Trophoblast cell (in vitro differentiated cells and primary cell): Measurements from ENCODE around the gene FN3KRP.

Experiments used
- DNase-seq, 2 donors: peaks; one replicate each; pipeline ENCODE4 v3.0.0-alpha.2; 2016
- H2AFZ ChIP-seq: 2 replicates; pipeline ENCODE4 v1.6.1; 2013; ENCODE audit warnings: low read length, moderate library complexity, mild to moderate bottlenecking; ENCODE audit not compliant: insufficient read depth, poor library complexity
- H2AK5ac ChIP-seq: 2 replicates; pipeline ENCODE4 v1.6.1; 2013; ENCODE audit warnings: mild to moderate bottlenecking, low read length
- H2BK120ac ChIP-seq: 2 replicates; pipeline ENCODE4 v1.6.1; 2013; ENCODE audit warnings: low read length, mild to moderate bottlenecking, moderate library complexity; ENCODE audit not compliant: insufficient read depth, poor library complexity
- H2BK12ac ChIP-seq: 2 replicates; pipeline ENCODE4 v1.6.1; 2013; ENCODE audit warnings: mild to moderate bottlenecking, low read length, moderate library complexity
- H2BK5ac ChIP-seq: 2 replicates; pipeline ENCODE4 v1.6.1; 2013; ENCODE audit warnings: low read length, low read depth, moderate library complexity, mild to moderate bottlenecking; ENCODE audit not compliant: poor library complexity
- H3K14ac ChIP-seq: 2 replicates; pipeline ENCODE4 v1.6.1; 2013; ENCODE audit warnings: mild to moderate bottlenecking, low read length
- H3K18ac ChIP-seq: 2 replicates; pipeline ENCODE4 v1.6.1; 2013; ENCODE audit warnings: mild to moderate bottlenecking, low read length
- H3K23ac ChIP-seq: 2 replicates; pipeline ENCODE4 v1.6.1; 2013; ENCODE audit warnings: low read length
- H3K27ac ChIP-seq: 2 replicates; pipeline ENCODE4 v1.5.1; 2013; ENCODE audit warnings: low read depth, mild to moderate bottlenecking, inconsistent platforms, low read length, moderate library complexity
- H3K27me3 ChIP-seq: 2 replicates; pipeline ENCODE4 v1.6.1; 2013; ENCODE audit warnings: inconsistent platforms, mild to moderate bottlenecking, low read length, moderate library complexity; ENCODE audit not compliant: insufficient read depth
- H3K36me3 ChIP-seq, 2 experiments: 1 replicate in 1 of 2; 2 replicates in 1 of 2; pipeline ENCODE4 v1.6.1; 2013; ENCODE audit warnings: low read length in 2 of 2, mild to moderate bottlenecking in 2 of 2, moderate library complexity in 1 of 2; ENCODE audit not compliant: insufficient read depth in 2 of 2, control insufficient read depth in 1 of 2
- H3K4ac ChIP-seq: 2 replicates; pipeline ENCODE4 v1.6.1; 2013; ENCODE audit warnings: low read depth, mild to moderate bottlenecking, low read length, moderate library complexity
- H3K4me1 ChIP-seq, 2 experiments: 1 replicate in 1 of 2; 2 replicates in 1 of 2; pipeline ENCODE4 v1.6.1; 2013; ENCODE audit warnings: low read length in 2 of 2, mild to moderate bottlenecking in 2 of 2, moderate library complexity in 1 of 2; ENCODE audit not compliant: insufficient read depth in 2 of 2, control insufficient read depth in 1 of 2
- H3K4me2 ChIP-seq: 2 replicates; pipeline ENCODE4 v1.6.1; 2013; ENCODE audit warnings: inconsistent platforms, mild to moderate bottlenecking, low read length, moderate library complexity
- H3K4me3 ChIP-seq: 2 replicates; pipeline ENCODE4 v1.5.1; 2013; ENCODE audit warnings: mild to moderate bottlenecking, low read depth, low read length, inconsistent platforms
- H3K79me1 ChIP-seq: one replicate; pipeline ENCODE4 v1.6.1; 2013; ENCODE audit warnings: low read length
- H3K79me2 ChIP-seq: 2 replicates; pipeline ENCODE4 v1.6.1; 2013; ENCODE audit warnings: low read length, mild to moderate bottlenecking; ENCODE audit not compliant: control insufficient read depth, insufficient read depth, poor library complexity
- H3K9ac ChIP-seq: 2 replicates; pipeline ENCODE4 v1.6.1; 2013; ENCODE audit warnings: mild to moderate bottlenecking, low read length
- H3K9me3 ChIP-seq: 2 replicates; pipeline ENCODE4 v1.6.1; 2013; ENCODE audit warnings: low read depth, mild to moderate bottlenecking, control low read depth, inconsistent platforms, low read length; ENCODE audit not compliant: insufficient read depth
- H4K12ac ChIP-seq: 2 replicates; pipeline ENCODE4 v1.6.1; 2013; ENCODE audit warnings: low read depth, mild to moderate bottlenecking, low read length, moderate library complexity
- H4K8ac ChIP-seq: 2 replicates; pipeline ENCODE4 v1.6.1; 2013; ENCODE audit warnings: low read depth, mild to moderate bottlenecking, low read length, moderate library complexity
- H4K91ac ChIP-seq: one replicate; pipeline ENCODE4 v1.6.1; 2013; ENCODE audit warnings: low read depth, mild to moderate bottlenecking, low read length, moderate library complexity
- WGBS: extraction: QIAGEN DNeasy Blood & Tissue Kit; methylation state at CpG from one replicate; pipeline ENCODE4 v1.1.7; 2013; ENCODE audit warnings: missing lambda C conversion rate; ENCODE audit not compliant: insufficient read length, insufficient coverage; ENCODE audit errors: extremely low coverage; 5-methylcytosine and 5-hydroxymethylcytosine counted together

The FN3KRP gene

DNA sequence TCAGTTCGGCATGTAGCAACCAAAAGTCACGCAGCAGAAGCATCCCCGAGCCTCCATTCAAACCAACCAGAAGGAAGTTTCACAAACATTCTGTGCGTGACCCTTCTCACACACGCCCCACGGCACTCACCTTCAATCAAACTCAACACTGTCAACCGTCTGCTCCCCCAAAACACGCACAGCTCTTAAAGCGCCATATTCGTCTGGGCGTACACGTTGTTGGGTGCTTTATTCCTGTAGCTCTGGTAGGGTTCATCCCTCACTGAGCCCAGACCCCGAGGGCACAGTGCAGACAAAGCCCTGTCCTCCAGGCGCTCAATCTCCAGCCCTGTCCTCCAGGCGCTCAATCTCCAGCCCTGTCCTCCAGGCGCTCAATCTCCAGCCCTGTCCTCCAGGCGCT, 20.2 kb upstream of the FN3KRP start:
- Histone ChIP-seq H2AFZ (no peak overlapping the region), H3K27ac (no peak overlapping the region), H3K4me2 (no peak overlapping the region), H2BK120ac (no peak overlapping the region), H4K91ac (no peak overlapping the region), H4K8ac (no peak overlapping the region), H3K79me2 (no peaks in the 10 kb centered on the region), H3K4me3 (no peak overlapping the region), H2BK5ac (no peak overlapping the region), H3K36me3 (no peaks in the 10 kb centered on the region), H3K4me1 (peaks cover 7 to 14% of the 10 kb centered on the region in 2 experiments), H3K9ac (no peak overlapping the region), H2BK12ac (no peak overlapping the region), H3K27me3 (peaks cover 20% of the 10 kb centered on the region), H3K23ac (no peak overlapping the region), H3K18ac (no peak overlapping the region), H3K9me3 (peaks cover 20% of the 10 kb centered on the region), H3K79me1 (no peaks in the 10 kb centered on the region), H4K12ac (no peak overlapping the region), H3K4ac (no peak overlapping the region), H2AK5ac (no peak overlapping the region), H3K14ac (no peak overlapping the region)
- WGBS, result no CpG with 5 or more reads among the region's 17 CpGs
- no peak for DNase-seq

DNA sequence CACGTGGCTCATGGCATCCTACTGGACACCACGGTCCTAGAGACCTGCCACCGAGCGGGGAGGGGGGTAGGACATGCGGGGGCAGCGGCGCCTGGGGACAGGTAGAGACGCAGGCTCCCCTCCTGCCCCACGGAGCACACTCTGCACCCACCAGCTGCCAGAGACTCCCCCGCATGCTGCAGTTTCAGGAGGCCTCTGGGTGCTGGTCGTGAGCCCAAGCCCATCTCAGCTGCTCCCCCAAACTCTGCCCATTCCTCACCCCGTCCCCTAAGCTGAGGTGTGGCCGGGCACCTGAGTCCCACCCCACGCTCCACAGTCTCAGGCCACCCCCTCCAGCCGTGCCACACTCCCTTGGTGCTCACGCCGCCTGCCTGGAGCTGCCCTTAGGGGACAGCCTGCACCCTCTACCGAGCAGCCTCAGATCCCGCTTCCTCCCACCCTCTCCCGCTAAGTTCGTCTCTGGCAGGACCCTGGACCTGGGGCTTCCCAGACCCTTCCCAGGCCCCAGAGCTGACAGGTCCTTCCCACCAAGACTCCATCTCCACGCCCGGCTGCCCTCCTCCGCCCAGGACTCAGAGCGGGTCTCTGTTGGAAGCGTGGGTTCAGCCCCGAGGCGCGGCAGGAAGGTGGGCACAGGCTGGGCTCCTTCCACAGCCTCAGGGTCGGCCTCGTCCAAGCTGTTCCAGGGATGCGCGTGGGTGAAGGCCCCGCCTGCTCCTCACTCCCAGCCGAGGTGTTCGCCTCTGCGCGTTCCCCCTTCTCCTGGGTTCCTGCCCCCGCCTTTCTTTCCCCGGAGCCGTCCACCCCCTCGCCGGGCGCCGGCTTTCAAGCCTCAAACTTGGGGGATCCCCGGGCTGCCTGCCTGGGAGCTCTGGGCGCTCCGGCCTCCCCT, 19.3 kb upstream of the FN3KRP start:
- H2BK5ac ChIP-seq, result no peak overlapping the region
- H3K27ac ChIP-seq, result no peak overlapping the region
- H3K4me2 ChIP-seq, result peak overlapping the region; percentile 91
- H3K4me1 ChIP-seq, result peaks cover 7 to 14% of the 10 kb centered on the region in 2 experiments
- H3K79me1 ChIP-seq, result no peaks in the 10 kb centered on the region
- no peak overlapping the region for H2BK12ac ChIP-seq
- no peak overlapping the region for H4K12ac ChIP-seq
- no peak overlapping the region for H3K18ac ChIP-seq
- no peak overlapping the region for H3K4ac ChIP-seq
- WGBS, result no CpG with 5 or more reads among the region's 48 CpGs
- H3K27me3 ChIP-seq, result peaks cover 20% of the 10 kb centered on the region
- no peak overlapping the region for H2BK120ac ChIP-seq
- H3K79me2 ChIP-seq, result no peaks in the 10 kb centered on the region
- H3K4me3 ChIP-seq, result peak overlapping the region; percentile 73
- no peak overlapping the region for H2AFZ ChIP-seq
- H3K9ac ChIP-seq, result no peak overlapping the region
- no peak overlapping the region for H3K23ac ChIP-seq
- no peak for DNase-seq
- peaks cover 20% of the 10 kb centered on the region for H3K9me3 ChIP-seq
- no peak overlapping the region for H3K14ac ChIP-seq
- no peak overlapping the region for H2AK5ac ChIP-seq
- no peak overlapping the region for H4K8ac ChIP-seq
- no peak overlapping the region for H4K91ac ChIP-seq
- no peaks in the 10 kb centered on the region for H3K36me3 ChIP-seq

DNA sequence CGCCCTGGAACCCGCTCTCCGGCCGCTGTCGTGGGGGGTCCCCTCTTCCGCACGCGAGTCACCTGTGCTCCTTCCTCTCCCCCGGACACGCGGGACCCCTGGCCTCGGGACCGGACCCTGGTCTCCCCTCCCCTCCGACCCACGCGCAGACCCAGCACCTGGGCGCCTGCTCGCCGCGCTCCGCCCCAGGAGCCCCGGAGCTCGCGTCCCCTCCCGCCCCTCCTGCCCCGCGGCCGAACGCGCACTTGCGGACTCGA, 18.8 kb upstream of the FN3KRP start:
- no peak overlapping the region for H2AK5ac ChIP-seq
- DNase-seq, result no peak
- H3K9ac ChIP-seq, result no peak overlapping the region
- H3K18ac ChIP-seq, result no peak overlapping the region
- peaks cover 20% of the 10 kb centered on the region for H3K9me3 ChIP-seq
- no peak overlapping the region for H2AFZ ChIP-seq
- WGBS, result no CpG with 5 or more reads among the region's 32 CpGs
- peak overlapping the region; percentile 73 for H3K4me3 ChIP-seq
- peaks cover 20% of the 10 kb centered on the region for H3K27me3 ChIP-seq
- H3K79me1 ChIP-seq, result no peaks in the 10 kb centered on the region
- H3K27ac ChIP-seq, result no peak overlapping the region
- peaks cover 7 to 14% of the 10 kb centered on the region in 2 experiments for H3K4me1 ChIP-seq
- H4K12ac ChIP-seq, result no peak overlapping the region
- no peak overlapping the region for H4K91ac ChIP-seq
- no peak overlapping the region for H3K14ac ChIP-seq
- no peak overlapping the region for H3K4ac ChIP-seq
- no peak overlapping the region for H3K23ac ChIP-seq
- no peak overlapping the region for H2BK12ac ChIP-seq
- H4K8ac ChIP-seq, result no peak overlapping the region
- H2BK5ac ChIP-seq, result no peak overlapping the region
- no peak overlapping the region for H2BK120ac ChIP-seq
- H3K4me2 ChIP-seq, result peak overlapping the region; percentile 91
- H3K79me2 ChIP-seq, result no peaks in the 10 kb centered on the region
- H3K36me3 ChIP-seq, result no peaks in the 10 kb centered on the region

DNA sequence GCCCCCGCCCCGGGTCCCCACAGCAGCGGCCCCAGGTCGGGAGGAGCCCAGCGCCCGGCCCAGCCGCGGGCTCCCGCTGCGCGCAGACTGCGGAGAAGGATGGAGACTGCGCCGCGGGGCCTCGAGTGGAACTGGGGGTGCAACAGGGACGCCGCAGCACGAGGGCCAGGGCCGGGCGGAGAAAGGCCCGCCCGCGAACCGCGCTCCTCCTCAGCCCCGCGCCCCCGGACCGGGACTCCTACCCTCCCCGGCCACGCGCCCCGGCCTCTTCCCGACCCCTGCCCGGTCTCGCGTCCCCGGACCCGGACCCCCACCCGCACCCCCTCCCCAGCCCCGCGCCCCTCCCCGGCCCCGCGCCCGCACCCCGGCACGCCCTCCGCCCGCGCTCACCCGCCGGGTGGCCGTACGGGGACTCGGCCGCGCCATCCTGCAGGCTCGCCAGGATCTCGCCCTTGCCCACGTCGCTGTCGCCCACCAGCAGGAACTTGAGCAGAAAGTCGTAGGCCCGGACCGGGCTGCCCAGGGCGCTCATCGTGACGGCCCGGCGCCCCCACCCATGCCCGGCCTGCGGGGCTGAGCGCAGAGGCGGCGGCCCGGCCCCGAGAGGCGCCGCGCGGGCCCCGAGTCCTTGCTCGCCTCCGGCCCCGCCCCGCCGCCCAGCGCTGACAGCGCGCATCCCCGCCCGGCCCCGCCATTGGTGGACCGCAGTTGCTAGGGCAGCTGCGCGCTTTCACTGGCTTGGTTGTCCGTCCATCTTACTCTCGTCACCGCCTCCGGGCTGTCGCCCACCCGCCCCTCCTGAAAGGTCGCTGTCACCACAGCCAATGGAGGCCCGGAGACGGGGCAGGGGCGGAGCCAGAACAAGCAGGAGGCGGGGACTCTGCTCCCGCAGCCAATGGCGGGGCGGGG, 18.2 kb upstream of the FN3KRP start, which contains the start of gene RAB40B:
RAB40B (minus strand) TSS at position 634 of the 909 bp plus-strand sequence; CDS start at position 532, 102 bp downstream.
- Histone ChIP-seq H3K79me1 (no peaks in the 10 kb centered on the region), H4K91ac (no peak within 1 kb of the TSS), H3K27ac (no peak within 1 kb of the TSS), H3K4me3 (peak within 1 kb of the TSS; percentile 86), H3K9ac (no peak within 1 kb of the TSS), H4K8ac (peak within 1 kb of the TSS; percentile 76), H3K4me2 (peak within 1 kb of the TSS; percentile 91), H3K9me3 (peaks cover 20% of the 10 kb centered on the region), H3K18ac (no peak within 1 kb of the TSS), H3K27me3 (peaks cover 20% of the 10 kb centered on the region), H4K12ac (no peak within 1 kb of the TSS), H2AFZ (peak within 1 kb of the TSS; percentile 91), H2BK12ac (no peak within 1 kb of the TSS), H2BK120ac (no peak within 1 kb of the TSS), H2BK5ac (no peak within 1 kb of the TSS), H3K23ac (no peak within 1 kb of the TSS), H3K79me2 (no peaks in the 10 kb centered on the region), H3K14ac (no peak within 1 kb of the TSS), H3K4ac (no peak within 1 kb of the TSS), H2AK5ac (no peak within 1 kb of the TSS), H3K36me3 (no peaks in the 10 kb centered on the region), H3K4me1 (peaks cover 7 to 14% of the 10 kb centered on the region in 2 experiments)
- no CpG with 5 or more reads among the region's 112 CpGs for WGBS
- DNase-seq, result peak; percentile 98
